PC-9 (cell line): Measurements from ENCODE around the gene PRKAG2. TPM values are rescaled to one million over a fixed set of nuclear protein-coding genes. Genes with fewer than 3 reads are reported as not detected.
A peak's percentile ranks its signal among the peaks of the same experiment; 100 is the strongest.

ENCODE experiments used
- BruUV-seq: library from RNA; stranded (reverse); fragments of 400-500 nt; replicated peaks from 2 replicates; lab custom pipeline; 2021; lab: Mats Ljungman, UMichigan
- CTCF ChIA-PET: fragments of 300-600 bp; sonication (Branson Sonifier 250); formaldehyde crosslinking; loops from one replicate; lab custom pipeline; 2022; ENCODE audit warnings: antibody characterized with exemption; lab: Charles Lee
- POLR2A ChIA-PET: fragments of 300-600 bp; sonication (Branson Sonifier 250); formaldehyde crosslinking; loops from one replicate; lab custom pipeline; 2022; ENCODE audit warnings: antibody characterized with exemption; ENCODE audit not compliant: unreplicated experiment; lab: Charles Lee
- DNase-seq, 2 experiments: peaks; one replicate each; pipeline versions ENCODE4 v3.0.0 to v3.0.0-alpha.2; 2015 to 2022; ENCODE audit warnings: mixed read lengths in 1 of 2
- H2AFZ ChIP-seq: fragments of 200-600 bp; sonication (generic); 2 replicates; pipeline ENCODE4 v1.8.1; 2017; ENCODE audit warnings: antibody characterized with exemption
- H3F3A ChIP-seq: fragments of 200-600 bp; sonication (generic); 2 replicates; pipeline ENCODE4 v1.8.1; 2017; ENCODE audit warnings: antibody characterized with exemption, mild to moderate bottlenecking, low read depth; ENCODE audit not compliant: insufficient read depth
- H3K27ac ChIP-seq: fragments of 200-600 bp; sonication (generic); 2 replicates; pipeline ENCODE4 v1.6.1; 2016; ENCODE audit warnings: mixed run types
- H3K27me3 ChIP-seq: fragments of 200-600 bp; sonication (generic); 2 replicates; pipeline ENCODE4 v1.6.1; 2016; ENCODE audit warnings: low read depth, mixed run types; ENCODE audit not compliant: insufficient read depth
- H3K36me3 ChIP-seq: fragments of 200-600 bp; sonication (generic); 2 replicates; pipeline ENCODE4 v1.6.1; 2016; ENCODE audit warnings: low read depth, mixed run types
- H3K4me1 ChIP-seq: fragments of 200-600 bp; sonication (generic); replicated peaks from 2 replicates; pipeline ENCODE4 v1.6.1; 2016; ENCODE audit warnings: mixed run types; ENCODE audit not compliant: insufficient read depth
- H3K4me2 ChIP-seq: fragments of 200-600 bp; sonication (generic); 2 replicates; pipeline ENCODE4 v1.6.1; 2017; ENCODE audit warnings: mixed run types
- H3K4me3 ChIP-seq: fragments of 200-600 bp; sonication (generic); 2 replicates; pipeline ENCODE4 v1.6.1; 2016; ENCODE audit warnings: mixed run types
- H3K79me2 ChIP-seq: fragments of 200-600 bp; sonication (generic); 2 replicates; pipeline ENCODE4 v1.6.1; 2017; ENCODE audit warnings: low read depth, mixed run types
- H3K9me2 ChIP-seq: fragments of 200-600 bp; sonication (generic); 2 replicates; pipeline ENCODE4 v1.8.1; 2017; ENCODE audit warnings: mild to moderate bottlenecking; ENCODE audit not compliant: insufficient read depth
- H3K9me3 ChIP-seq: fragments of 200-600 bp; sonication (generic); 2 replicates; pipeline ENCODE4 v1.8.1; 2016; ENCODE audit warnings: low read depth; ENCODE audit not compliant: insufficient read depth
- H4K20me1 ChIP-seq: fragments of 200-600 bp; sonication (generic); 2 replicates; pipeline ENCODE4 v1.8.1; 2017; ENCODE audit not compliant: insufficient read depth
- EZH2 ChIP-seq: fragments of 200-600 bp; sonication (generic); IDR thresholded peaks from 2 replicates; pipeline ENCODE4 v1.8.0; 2017; ENCODE audit warnings: antibody characterized with exemption, low read depth
- intact Hi-C: fragments of 100-400 bp; cut with micrococcal nuclease; formaldehyde crosslinking; loops from one replicate; pipeline ENCODE4 v1.10.0; 2022; ENCODE audit not compliant: unreplicated experiment
- total RNA-seq: library from RNA; stranded (reverse); gene quantifications from 2 replicates; pipeline ENCODE4 v1.2.3, GENCODE V29; 2021
- TF ChIP-seq, protein P1 (sequence below): fragments of 200-600 bp; sonication (generic); conservative IDR thresholded peaks from 2 replicates; pipeline ENCODE4 v1.6.1; 2017; ENCODE audit warnings: mixed run types, antibody characterized with exemption, mild to moderate bottlenecking, moderate library complexity

The PRKAG2 gene
- total RNA-seq, 1 experiment from 2014 or later = 37.3 TPM

DNA sequence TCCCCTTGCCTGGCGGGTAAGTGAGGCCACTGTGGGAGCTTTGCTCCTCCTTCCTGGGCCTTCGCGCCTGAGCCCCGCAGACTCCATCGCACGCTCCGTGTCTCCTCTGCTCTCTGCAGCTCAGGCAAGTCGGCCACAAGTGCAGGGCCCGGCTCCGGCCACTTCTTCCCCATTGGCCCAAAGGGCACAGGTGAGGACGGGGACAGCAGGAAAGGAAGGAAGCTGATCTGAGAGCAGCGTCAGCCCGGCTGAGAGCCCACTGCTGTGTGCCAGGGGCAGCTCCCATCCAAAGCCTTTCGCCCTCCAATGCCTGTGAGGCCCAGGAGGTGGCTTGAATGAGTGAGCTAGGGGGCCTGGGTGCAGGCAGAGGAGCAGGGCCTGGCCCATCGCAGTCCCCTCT, 323.6 kb downstream of the PRKAG2 start:
- Histone ChIP-seq H3K4me3 (no peak overlapping the region), H3K4me2 (peak overlapping the region; percentile 49; the same call in 1 of the 2 replicates), H3K9me2 (no peaks in the 10 kb centered on the region), H3K27me3 (no peaks in the 10 kb centered on the region), H3K79me2 (no peaks in the 10 kb centered on the region), H3K9me3 (no peaks in the 10 kb centered on the region), H3F3A (peaks cover 18% of the 10 kb centered on the region), H3K36me3 (0 out of 2 replicates have a peak, but pooled peaks cover 3% of the 10 kb centered on the region), H3K27ac (no peak overlapping the region), H4K20me1 (no peaks in the 10 kb centered on the region), H3K4me1 (peaks cover 32% of the 10 kb centered on the region), H2AFZ (no peak overlapping the region)
- BruUV-seq = no TSS peak
- intact Hi-C loops = loop anchor here (2.0 to 5.0 kb wide), 3 partner anchors 33 to 186 kb away; no protein-coding TSS in a partner anchor
- no peak for DNase-seq
- ChIA-PET POLR2A (interaction anchor here (0.5 kb wide), 1 partner anchor 20 kb away, joined by 4 read pairs; no protein-coding TSS in a partner anchor), CTCF (interaction anchor here (2.1 kb wide), 1 partner anchor 33 kb away, joined by 6 read pairs; the partner anchor contains the start of gene RHEB)
- TF ChIP-seq EZH2 = no peak
- TF ChIP-seq, protein P1, sequence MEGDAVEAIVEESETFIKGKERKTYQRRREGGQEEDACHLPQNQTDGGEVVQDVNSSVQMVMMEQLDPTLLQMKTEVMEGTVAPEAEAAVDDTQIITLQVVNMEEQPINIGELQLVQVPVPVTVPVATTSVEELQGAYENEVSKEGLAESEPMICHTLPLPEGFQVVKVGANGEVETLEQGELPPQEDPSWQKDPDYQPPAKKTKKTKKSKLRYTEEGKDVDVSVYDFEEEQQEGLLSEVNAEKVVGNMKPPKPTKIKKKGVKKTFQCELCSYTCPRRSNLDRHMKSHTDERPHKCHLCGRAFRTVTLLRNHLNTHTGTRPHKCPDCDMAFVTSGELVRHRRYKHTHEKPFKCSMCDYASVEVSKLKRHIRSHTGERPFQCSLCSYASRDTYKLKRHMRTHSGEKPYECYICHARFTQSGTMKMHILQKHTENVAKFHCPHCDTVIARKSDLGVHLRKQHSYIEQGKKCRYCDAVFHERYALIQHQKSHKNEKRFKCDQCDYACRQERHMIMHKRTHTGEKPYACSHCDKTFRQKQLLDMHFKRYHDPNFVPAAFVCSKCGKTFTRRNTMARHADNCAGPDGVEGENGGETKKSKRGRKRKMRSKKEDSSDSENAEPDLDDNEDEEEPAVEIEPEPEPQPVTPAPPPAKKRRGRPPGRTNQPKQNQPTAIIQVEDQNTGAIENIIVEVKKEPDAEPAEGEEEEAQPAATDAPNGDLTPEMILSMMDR = no peak

DNA sequence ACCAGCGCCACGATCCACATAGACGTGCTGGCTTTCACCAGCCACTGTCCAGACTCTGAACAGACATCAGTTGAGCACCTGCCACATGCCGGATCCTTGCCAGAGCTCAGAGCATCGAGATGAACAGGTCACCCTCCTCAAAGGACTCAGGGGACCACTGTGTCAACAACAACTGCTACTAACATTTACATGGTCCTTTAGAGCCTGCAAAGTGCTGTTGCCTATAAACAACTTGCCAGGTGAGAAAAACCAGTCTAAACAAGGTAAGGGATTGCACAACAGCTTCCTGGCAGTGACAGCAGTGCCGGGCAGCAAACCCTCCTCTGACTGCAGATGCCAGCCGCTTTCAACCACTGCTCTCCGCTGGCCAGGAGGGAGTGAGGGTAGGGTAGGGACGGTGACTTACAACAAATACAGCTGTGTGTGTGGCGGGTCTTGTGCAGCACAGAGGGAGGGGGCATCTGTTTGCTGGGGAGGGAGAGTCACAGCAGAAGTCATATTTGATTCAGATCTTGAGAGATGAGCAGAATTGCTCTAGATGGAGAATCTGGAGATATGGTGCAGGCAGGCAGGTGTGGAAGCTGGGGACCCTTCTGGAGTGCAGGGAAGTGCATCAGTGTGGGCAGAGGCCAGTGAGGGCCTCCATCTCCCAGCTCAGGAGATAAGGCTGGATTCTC, 324.4 kb downstream of the PRKAG2 start:
- POLR2A ChIA-PET = interaction anchor here (0.6 to 0.8 kb wide), 4 partner anchors 33 to 197 kb away, joined by 3 to 9 read pairs (median 6); partner anchors contain the start of gene RHEB

DNA sequence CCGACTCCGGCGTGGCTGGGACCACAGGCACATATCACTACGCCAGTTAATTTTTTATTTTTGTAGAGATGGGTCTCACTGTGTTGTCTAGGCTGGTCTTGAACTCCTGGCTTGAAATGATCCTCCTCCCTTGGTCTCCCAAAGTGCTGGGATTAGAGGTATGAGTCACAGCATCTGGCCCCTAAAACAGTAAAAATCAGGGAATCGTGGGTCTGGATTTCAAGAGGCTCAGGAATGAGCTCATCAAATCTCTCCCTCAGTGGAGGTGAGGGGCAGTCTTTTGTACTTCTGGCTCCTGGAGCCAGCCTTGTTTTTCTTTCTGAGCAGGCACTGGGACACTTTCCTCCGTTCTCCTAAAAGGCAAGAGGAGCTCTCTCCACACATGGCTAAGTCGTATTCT, 325.1 kb downstream of the PRKAG2 start:
- Histone ChIP-seq H3K27me3 (no peaks in the 10 kb centered on the region), H3K4me2 (peak overlapping the region; percentile 49), H3K9me2 (no peaks in the 10 kb centered on the region), H3K4me3 (no peak overlapping the region; the same call in 1 of the 2 replicates), H3K36me3 (no peaks in the 10 kb centered on the region), H3K4me1 (peaks cover 32% of the 10 kb centered on the region), H4K20me1 (no peaks in the 10 kb centered on the region), H2AFZ (no peak overlapping the region), H3K27ac (no peak overlapping the region), H3K79me2 (no peaks in the 10 kb centered on the region), H3F3A (peaks cover 18% of the 10 kb centered on the region), H3K9me3 (no peaks in the 10 kb centered on the region)
- POLR2A ChIA-PET = interaction anchor here (0.6 to 0.8 kb wide), 4 partner anchors 32 to 227 kb away, joined by 3 to 9 read pairs (median 4); partner anchors contain the start of gene RHEB
- intact Hi-C loops = loop anchor here (2.0 to 5.0 kb wide), 3 partner anchors 31 to 185 kb away; no protein-coding TSS in a partner anchor
- TSS peak; percentile 17 for BruUV-seq
- CTCF ChIA-PET = interaction anchor here (1.0 to 2.1 kb wide), 2 partner anchors 32 to 89 kb away, joined by 4 to 6 read pairs; partner anchors contain the start of gene RHEB
- TF ChIP-seq EZH2 = no peak
- TF ChIP-seq, protein P1 = no peak
- DNase-seq = no peak

More for the DNA sequence above, 324.4 kb downstream of the PRKAG2 start:
- H3K27ac ChIP-seq = no peak overlapping the region
- no peak overlapping the region for H2AFZ ChIP-seq
- peaks cover 32% of the 10 kb centered on the region for H3K4me1 ChIP-seq
- no peaks in the 10 kb centered on the region for H3K9me3 ChIP-seq
- H3K27me3 ChIP-seq = no peaks in the 10 kb centered on the region
- peaks cover 18% of the 10 kb centered on the region for H3F3A ChIP-seq
- peak; percentile 81 to 93 for DNase-seq
- H3K79me2 ChIP-seq = no peaks in the 10 kb centered on the region
- no TSS peak for BruUV-seq
- no peaks in the 10 kb centered on the region for H3K36me3 ChIP-seq
- CTCF ChIA-PET = interaction anchor here (1.0 to 2.1 kb wide), 2 partner anchors 32 to 90 kb away, joined by 4 to 6 read pairs; partner anchors contain the start of gene RHEB
- no peak overlapping the region; the same call in 1 of the 2 replicates for H3K4me3 ChIP-seq
- no peaks in the 10 kb centered on the region for H4K20me1 ChIP-seq
- intact Hi-C loops = loop anchor here (2.0 to 5.0 kb wide), 3 partner anchors 32 to 185 kb away; no protein-coding TSS in a partner anchor
- TF ChIP-seq, protein P1 = no peak
- TF ChIP-seq EZH2 = no peak
- H3K9me2 ChIP-seq = no peaks in the 10 kb centered on the region
- peak overlapping the region; percentile 49 for H3K4me2 ChIP-seq
